ENCODE measurements around the gene PKP4.

PKP4 gene

DNA sequence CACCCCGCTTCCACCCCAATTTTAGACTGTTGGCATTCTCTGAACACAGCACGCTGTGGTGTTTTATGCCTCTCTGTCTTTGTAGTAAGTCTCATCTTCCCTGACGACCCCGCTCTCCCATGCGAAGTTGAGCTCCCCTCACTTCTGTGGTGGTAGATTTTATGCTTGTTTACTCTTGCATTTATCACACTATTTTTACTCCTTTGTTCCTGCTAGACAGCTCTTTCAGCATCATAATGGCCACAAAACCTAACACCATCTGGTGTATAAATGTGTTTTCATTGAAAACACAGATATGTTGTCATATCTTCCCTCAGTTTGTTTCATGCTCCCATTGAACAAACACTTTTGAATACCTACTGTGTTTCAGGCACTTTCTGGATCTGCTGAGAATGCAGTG lies 57.1 kb downstream of the PKP4 start:
- TF ChIP-seq, protein P1, sequence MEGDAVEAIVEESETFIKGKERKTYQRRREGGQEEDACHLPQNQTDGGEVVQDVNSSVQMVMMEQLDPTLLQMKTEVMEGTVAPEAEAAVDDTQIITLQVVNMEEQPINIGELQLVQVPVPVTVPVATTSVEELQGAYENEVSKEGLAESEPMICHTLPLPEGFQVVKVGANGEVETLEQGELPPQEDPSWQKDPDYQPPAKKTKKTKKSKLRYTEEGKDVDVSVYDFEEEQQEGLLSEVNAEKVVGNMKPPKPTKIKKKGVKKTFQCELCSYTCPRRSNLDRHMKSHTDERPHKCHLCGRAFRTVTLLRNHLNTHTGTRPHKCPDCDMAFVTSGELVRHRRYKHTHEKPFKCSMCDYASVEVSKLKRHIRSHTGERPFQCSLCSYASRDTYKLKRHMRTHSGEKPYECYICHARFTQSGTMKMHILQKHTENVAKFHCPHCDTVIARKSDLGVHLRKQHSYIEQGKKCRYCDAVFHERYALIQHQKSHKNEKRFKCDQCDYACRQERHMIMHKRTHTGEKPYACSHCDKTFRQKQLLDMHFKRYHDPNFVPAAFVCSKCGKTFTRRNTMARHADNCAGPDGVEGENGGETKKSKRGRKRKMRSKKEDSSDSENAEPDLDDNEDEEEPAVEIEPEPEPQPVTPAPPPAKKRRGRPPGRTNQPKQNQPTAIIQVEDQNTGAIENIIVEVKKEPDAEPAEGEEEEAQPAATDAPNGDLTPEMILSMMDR (IDR thresholded peaks at IDR 0.05), result no peak

DNA sequence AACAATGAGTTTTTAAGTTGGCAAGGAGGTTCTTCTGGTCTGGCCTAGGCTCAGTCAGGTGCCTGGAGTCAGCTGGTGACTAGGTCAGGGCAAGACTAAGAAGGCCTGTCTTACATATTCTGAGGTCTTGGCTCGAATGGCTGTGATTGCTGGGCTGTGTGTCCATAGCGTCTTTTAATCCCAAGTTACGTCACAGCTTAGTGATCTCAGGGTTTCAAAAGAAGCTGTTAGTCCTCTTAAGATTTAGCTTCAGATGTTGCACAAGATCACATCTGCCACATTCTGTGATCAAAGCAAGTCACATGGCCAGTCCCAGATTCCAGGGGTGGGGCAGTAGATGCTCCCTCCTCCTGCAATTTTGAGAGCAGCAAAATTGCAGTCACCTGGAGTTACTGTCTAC lies 61.3 kb downstream of the PKP4 start:
- TF ChIP-seq, protein P1 (IDR thresholded peaks at IDR 0.05), result no peak

DNA sequence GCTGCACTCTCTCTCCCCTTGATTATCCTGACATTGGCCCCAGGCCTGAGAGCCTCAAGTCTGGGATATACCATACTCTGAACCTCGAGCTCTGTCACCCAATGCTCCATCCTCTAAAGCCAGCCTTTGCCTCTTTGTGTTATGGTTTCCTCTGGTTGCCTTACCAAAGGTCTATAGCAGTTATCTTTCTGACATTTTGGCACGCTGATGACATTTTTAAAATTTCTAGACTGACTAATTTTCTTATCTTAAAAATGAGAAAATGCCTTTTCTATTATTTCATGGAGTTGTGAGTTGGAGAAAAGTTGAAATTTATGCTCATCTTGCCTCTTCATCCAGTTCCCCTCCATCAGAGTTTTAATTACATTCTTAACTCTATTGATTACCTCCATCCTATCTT lies 62.7 kb downstream of the PKP4 start:
- TF ChIP-seq, protein P1 (IDR thresholded peaks at IDR 0.05), result no peak

DNA sequence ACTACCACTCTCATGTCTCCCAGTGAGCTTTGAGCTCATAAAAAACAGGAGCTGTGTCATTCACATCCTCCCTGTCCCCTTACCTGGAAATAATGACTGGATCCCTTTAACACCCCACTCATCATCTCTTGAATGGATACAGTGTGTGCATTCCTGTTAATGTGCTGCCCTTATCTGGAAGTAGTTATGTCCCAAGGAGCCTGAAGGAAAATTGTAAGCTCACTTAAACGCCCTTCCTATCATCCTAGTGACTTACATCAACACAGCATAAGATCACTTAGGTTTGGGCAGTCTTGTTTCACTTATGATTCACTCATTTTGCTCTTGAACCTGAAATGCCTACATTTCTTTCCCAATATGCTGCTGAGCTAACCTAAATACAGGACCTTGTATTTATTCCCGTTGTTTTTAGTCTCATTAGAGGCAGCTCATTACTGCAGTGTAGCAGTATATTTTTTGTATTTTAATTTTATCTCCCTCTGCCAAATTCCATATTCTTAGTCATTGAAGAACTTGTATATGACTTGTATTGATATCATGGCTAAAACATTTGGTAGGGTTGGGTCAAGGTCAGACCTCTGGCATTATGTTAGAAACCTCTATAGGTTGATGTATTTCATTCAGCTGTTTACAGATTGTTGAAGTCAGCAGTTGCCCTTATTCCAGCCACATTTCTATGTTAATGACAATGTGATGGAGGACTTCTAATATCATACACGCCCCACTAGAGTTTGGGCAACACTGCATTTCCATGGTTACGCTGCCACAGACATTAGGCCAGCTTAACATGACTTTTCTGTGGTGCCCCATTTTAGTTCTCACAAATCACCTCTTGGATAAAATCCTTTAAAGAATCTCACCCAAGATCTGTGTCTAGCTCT lies 72.9 kb downstream of the PKP4 start:
- TF ChIP-seq, protein P1 (IDR thresholded peaks at IDR 0.05), result no peak

DNA sequence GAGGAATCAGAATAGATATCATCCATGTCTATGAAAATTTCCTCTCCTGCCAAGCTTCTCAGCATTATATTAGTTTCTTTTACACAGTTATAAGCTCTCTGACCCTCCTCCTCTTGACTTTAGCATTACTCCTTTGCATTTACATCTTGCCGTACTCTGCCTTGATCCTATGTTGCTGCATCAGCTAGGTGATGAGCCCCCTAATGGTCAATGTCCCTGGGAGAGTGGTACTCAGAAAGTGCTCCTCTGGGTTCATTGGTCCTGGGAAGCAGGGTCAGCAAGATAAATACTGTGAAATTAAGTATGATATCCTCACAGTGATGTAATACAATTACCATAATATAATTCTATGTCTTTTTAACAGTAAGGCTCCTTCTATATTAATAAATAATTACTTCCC lies 74.1 kb downstream of the PKP4 start:
- TF ChIP-seq, protein P1 (IDR thresholded peaks at IDR 0.05), result no peak

DNA sequence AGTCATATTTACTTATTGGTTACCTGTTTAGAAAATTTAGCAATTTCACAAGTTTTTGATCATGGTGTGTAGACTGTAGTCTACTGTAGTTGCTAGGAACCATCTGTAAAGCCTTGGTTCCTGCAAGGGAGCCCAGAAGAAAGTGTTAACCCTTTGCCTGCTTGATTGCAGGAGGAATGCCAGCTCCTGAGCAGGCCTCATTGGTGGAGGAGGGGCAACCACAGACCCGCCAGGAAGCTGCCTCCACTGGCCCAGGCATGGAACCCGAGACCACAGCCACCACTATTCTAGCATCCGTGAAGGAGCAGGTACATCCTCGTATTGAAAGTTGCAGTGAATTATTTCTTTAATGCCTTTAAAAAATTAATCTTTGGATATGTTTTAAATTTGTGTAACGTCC lies 76.3 kb downstream of the PKP4 start:
- TF ChIP-seq, protein P1 (IDR thresholded peaks at IDR 0.05), result no peak

DNA sequence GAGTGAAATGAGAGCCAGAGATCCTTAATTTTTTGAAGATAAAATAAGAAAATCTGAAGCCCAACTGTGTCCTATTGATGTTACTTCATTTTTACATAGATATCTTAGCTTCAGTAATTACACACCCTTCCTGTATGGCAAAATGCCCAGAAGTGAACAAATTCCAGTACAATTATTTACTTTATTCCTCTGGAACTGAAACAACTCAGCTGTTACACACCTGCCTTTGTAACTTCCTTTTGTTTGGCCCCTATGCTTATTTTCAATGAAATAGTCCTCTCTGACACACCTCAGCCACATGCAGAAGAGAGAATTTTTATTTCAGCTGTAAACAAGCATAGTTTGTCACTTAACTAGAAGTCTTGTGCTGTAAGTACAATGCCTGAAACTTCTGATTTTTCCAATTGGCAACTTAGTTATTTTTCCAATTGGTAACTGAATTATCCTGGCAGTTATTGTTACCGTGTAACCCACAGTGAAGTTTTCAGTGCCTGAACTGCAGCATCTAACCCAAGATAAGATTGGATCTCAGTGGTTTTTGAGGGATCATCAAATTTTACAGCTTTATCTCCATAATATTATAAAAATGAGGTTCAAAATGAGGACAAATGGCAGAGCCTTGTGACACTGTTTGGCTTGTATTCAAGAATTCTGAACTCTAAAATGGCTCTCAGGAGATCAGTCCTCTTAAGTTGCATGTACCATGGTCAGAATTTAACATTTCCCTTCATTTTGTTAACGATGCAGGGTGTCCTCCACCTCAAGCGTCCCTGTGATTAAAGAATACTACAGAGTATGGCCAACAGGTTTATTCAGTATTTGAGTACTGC lies 82.6 kb downstream of the PKP4 start:
- TF ChIP-seq, protein P1 (IDR thresholded peaks at IDR 0.05), result no peak

Data from LNCAP (cell line).